Fibroblast of lung (primary cell): Measurements from ENCODE around the gene RPF1. TPM values are rescaled to one million over a fixed set of nuclear protein-coding genes. Genes with fewer than 3 reads are reported as not detected.

Source experiments
- DNase-seq, 2 donors: peaks; one replicate each; pipeline versions ENCODE4 v3.0.0 to v3.0.0-alpha.2; 2010; ENCODE audit warnings: low read depth in 2 of 2
- H2AFZ ChIP-seq: 2 replicates; pipeline ENCODE4 v1.5.1; 2012; ENCODE audit warnings: low read length, control low read depth, inconsistent platforms
- H3K27ac ChIP-seq: 2 replicates; pipeline ENCODE4 v1.5.1; 2011; ENCODE audit warnings: low read length, control low read depth; ENCODE audit not compliant: insufficient read depth
- H3K27me3 ChIP-seq: 2 replicates; pipeline ENCODE4 v1.5.1; 2011; ENCODE audit warnings: mild to moderate bottlenecking, low read length; ENCODE audit not compliant: control insufficient read depth, insufficient read depth
- H3K36me3 ChIP-seq: 2 replicates; pipeline ENCODE4 v1.5.1; 2011; ENCODE audit warnings: low read length; ENCODE audit not compliant: control insufficient read depth, insufficient read depth
- H3K4me1 ChIP-seq: 2 replicates; pipeline ENCODE4 v1.5.1; 2011; ENCODE audit warnings: low read length; ENCODE audit not compliant: control insufficient read depth, insufficient read depth; ENCODE audit errors: extremely low read depth
- H3K4me2 ChIP-seq: 2 replicates; pipeline ENCODE4 v1.5.1; 2011; ENCODE audit warnings: low read length, control low read depth; ENCODE audit not compliant: insufficient read depth; ENCODE audit errors: extremely low read depth
- H3K4me3 ChIP-seq, 4 experiments: fragments of 200-600 bp in 1 of 4; sonication (generic) in 1 of 4; replicated peaks in 1 of 4; 2 replicates each; pipeline ENCODE4 v1.5.1; 2011 to 2016; ENCODE audit warnings: low read length in 4 of 4, low read depth in 3 of 4, mild to moderate bottlenecking in 3 of 4, control low read depth in 2 of 4, inconsistent platforms in 1 of 4, mixed read lengths in 1 of 4; ENCODE audit not compliant: insufficient read depth in 1 of 4; ENCODE audit errors: control extremely low read depth in 1 of 4
- H3K79me2 ChIP-seq: 2 replicates; pipeline ENCODE4 v1.5.1; 2012; ENCODE audit warnings: mild to moderate bottlenecking, low read length, inconsistent platforms; ENCODE audit not compliant: control insufficient read depth, insufficient read depth
- H3K9ac ChIP-seq: 2 replicates; pipeline ENCODE4 v1.5.1; 2011; ENCODE audit warnings: mild to moderate bottlenecking, low read length, control low read depth; ENCODE audit not compliant: insufficient read depth
- H3K9me3 ChIP-seq: 2 replicates; pipeline ENCODE4 v1.5.1; 2012; ENCODE audit warnings: low read depth, low read length; ENCODE audit not compliant: control insufficient read depth, insufficient read depth
- H4K20me1 ChIP-seq: 2 replicates; pipeline ENCODE4 v1.5.1; 2011; ENCODE audit warnings: low read length; ENCODE audit not compliant: control insufficient read depth, insufficient read depth; ENCODE audit errors: extremely low read depth
- CTCF ChIP-seq, 2 donors: IDR thresholded peaks in 1 of 2; conservative IDR thresholded peaks in 1 of 2; 1 replicate in 1 of 2; 2 replicates in 1 of 2; pipeline ENCODE4 v1.5.1; 2011 to 2012; ENCODE audit warnings: low read length in 2 of 2, control low read depth in 1 of 2, inconsistent platforms in 1 of 2, low read depth in 1 of 2, mild to moderate bottlenecking in 1 of 2
- EZH2 ChIP-seq: IDR thresholded peaks from 2 replicates; pipeline ENCODE4 v1.5.1; 2012; ENCODE audit warnings: low read length, control low read depth, mild to moderate bottlenecking; ENCODE audit errors: missing control alignments
- polyA minus RNA-seq: library from RNA; depleted of rRNA, polyadenylated mRNA; stranded (reverse); fragments of >200 nt; gene quantifications from 2 replicates; pipeline ENCODE4 v1.2.3, GENCODE V29; 2011; ENCODE audit warnings: low replicate concordance
- polyA plus RNA-seq, 2 donors: library from polyadenylated mRNA; depleted of rRNA in 1 of 2; stranded (reverse) in 1 of 2; unstranded in 1 of 2; fragments of >200 nt; gene quantifications; 2 replicates each; pipeline ENCODE4 v1.2.1, GENCODE V29; 2011 to 2012; ENCODE audit warnings: missing spikeins in 1 of 2
- total RNA-seq: library from RNA; depleted of rRNA; stranded (reverse); fragments of >200 nt; gene quantifications from 2 replicates; pipeline ENCODE4 v1.2.1, GENCODE V29; 2014

The RPF1 gene
- total RNA-seq, result 31.6 and 32.2 TPM in 2 replicates
- polyA plus RNA-seq, result 40.6 and 44.2 TPM in 2 replicates
- polyA plus RNA-seq (2012), result 32.6 and 36.9 TPM in 2 replicates
- polyA minus RNA-seq, result 0.59 TPM in 1 of 2 replicates, not detected in the other

- Histone ChIP-seq H4K20me1 (no peaks in the 10 kb centered on the region), H3K9me3 (no peaks in the 10 kb centered on the region), H3K27me3 (no peaks in the 10 kb centered on the region), H3K79me2 (peaks cover 26% of the 10 kb centered on the region), H3K4me3 (peak within 1 kb of the TSS; percentile 81 to 98 (median 88)), H3K9ac (peak within 1 kb of the TSS; percentile 77), H3K27ac (peak within 1 kb of the TSS; percentile 87), H2AFZ (peak within 1 kb of the TSS; percentile 100), H3K4me1 (peaks cover 2% of the 10 kb centered on the region), H3K4me2 (peak within 1 kb of the TSS; percentile 97), H3K36me3 (no peaks in the 10 kb centered on the region)
- no peak for TF ChIP-seq CTCF (conservative IDR thresholded peaks at IDR 0.05 in 1 of 2, IDR thresholded peaks at IDR 0.05 in 1 of 2; ENCODE audit: low read depth in 1 of 2, low read length in 2 of 2)
- TF ChIP-seq EZH2, result no peak
- DNase-seq, result peak; percentile 81 to 86
These were observed at the start of gene RPF1 for GRCh38 chr1:84478876-84479868. RPF1 (plus strand) TSS chr1:84479266; CDS start chr1:84479282, 16 bp downstream.

GRCh38 chr1:84430546-84430945 lies 48.5 kb upstream of the RPF1 start:
- no peak overlapping the region for H3K4me2 ChIP-seq
- H4K20me1 ChIP-seq, result no peaks in the 10 kb centered on the region
- no peaks in the 10 kb centered on the region for H3K4me1 ChIP-seq
- no peak overlapping the region for H2AFZ ChIP-seq
- H3K79me2 ChIP-seq, result no peaks in the 10 kb centered on the region
- TF ChIP-seq EZH2 (no peak), CTCF (conservative IDR thresholded peaks at IDR 0.05 in 1 of 2, IDR thresholded peaks at IDR 0.05 in 1 of 2; ENCODE audit: low read depth in 1 of 2, low read length in 2 of 2) (no peak)
- H3K27me3 ChIP-seq, result no peaks in the 10 kb centered on the region
- DNase-seq, result no peak
- no peak overlapping the region for H3K27ac ChIP-seq
- no peak overlapping the region for H3K4me3 ChIP-seq
- H3K9me3 ChIP-seq, result no peaks in the 10 kb centered on the region
- no peaks in the 10 kb centered on the region for H3K36me3 ChIP-seq
- H3K9ac ChIP-seq, result no peak overlapping the region

GRCh38 chr1:84433258-84434080 lies 45.6 kb upstream of the RPF1 start:
- Histone ChIP-seq H2AFZ (peak overlapping the region; percentile 93), H4K20me1 (no peaks in the 10 kb centered on the region), H3K9me3 (no peaks in the 10 kb centered on the region), H3K4me3 (peak overlapping the region; percentile 17 to 44 (median 26)), H3K27me3 (no peaks in the 10 kb centered on the region), H3K36me3 (no peaks in the 10 kb centered on the region), H3K4me1 (no peaks in the 10 kb centered on the region), H3K79me2 (no peaks in the 10 kb centered on the region), H3K9ac (peak overlapping the region; percentile 29), H3K4me2 (peak overlapping the region; percentile 65), H3K27ac (peak overlapping the region; percentile 62)
- DNase-seq, result peak; percentile 72 to 85
- peak; percentile 77 for TF ChIP-seq CTCF (conservative IDR thresholded peaks at IDR 0.05 in 1 of 2, IDR thresholded peaks at IDR 0.05 in 1 of 2; ENCODE audit: low read depth in 1 of 2, low read length in 2 of 2)
- no peak for TF ChIP-seq EZH2
